Measurements from ENCODE around the gene MMD2.

The MMD2 gene

DNA sequence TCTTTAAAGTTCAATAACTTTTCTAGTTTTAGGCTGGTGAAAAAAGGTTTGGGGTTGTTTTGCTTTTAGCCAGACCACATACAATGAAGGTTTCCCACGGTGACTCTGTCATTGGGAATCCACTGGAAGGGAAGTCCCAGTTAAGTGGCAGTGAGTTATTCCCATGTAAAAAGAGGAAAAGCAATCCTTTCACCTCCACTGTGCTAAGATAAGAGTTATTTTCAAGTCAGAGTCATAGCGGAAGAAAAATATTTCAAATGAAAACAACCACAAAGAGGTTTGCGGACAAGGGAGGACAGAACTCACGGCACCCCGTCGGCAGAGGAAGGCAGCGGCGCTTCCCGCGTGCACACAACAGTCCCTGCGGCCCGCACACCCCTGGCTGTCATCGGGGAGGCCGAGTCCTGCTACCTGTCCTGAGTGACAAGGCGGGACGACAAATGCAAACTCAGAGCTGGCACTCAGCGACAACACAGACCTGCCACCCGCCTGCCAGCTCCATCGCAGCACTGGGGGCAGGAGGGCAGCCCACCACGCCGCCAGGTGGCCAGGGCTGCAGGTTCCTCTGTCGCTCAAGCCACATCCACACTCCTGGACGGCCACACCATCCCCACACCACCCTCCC lies 87.8 kb downstream of the MMD2 start:
- DNase-seq (ENCODE audit: low read depth, low spot score): no peak

DNA sequence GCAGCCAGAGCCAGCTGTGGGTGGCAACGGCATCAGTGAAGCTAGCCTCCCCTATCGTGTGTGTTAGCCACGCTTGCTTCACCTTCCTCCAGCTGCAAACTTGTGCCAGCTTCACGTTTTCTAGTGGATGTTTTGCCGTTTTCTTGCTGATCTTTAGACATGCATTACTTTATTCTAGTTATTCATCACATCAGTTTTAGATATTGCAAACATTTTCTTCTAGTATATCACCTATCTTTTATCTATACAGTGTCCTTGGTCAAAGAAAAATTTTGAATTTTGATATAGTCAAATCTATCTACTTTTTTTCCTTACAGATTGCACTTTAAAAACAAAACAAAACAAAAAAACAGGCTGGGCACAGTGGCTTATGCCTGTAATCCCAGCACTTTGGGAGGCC lies 90.5 kb downstream of the MMD2 start:
- DNase-seq (ENCODE audit: low read depth, low spot score): no peak

- no peak for DNase-seq (ENCODE audit: low read depth, low spot score)
Measured at GRCh38 chr7:4866528-4867496, 92.2 kb downstream of the MMD2 start.

GRCh38 chr7:4862156-4862555 lies 96.8 kb downstream of the MMD2 start:
- no peak for DNase-seq (ENCODE audit: low read depth, low spot score)

DNA sequence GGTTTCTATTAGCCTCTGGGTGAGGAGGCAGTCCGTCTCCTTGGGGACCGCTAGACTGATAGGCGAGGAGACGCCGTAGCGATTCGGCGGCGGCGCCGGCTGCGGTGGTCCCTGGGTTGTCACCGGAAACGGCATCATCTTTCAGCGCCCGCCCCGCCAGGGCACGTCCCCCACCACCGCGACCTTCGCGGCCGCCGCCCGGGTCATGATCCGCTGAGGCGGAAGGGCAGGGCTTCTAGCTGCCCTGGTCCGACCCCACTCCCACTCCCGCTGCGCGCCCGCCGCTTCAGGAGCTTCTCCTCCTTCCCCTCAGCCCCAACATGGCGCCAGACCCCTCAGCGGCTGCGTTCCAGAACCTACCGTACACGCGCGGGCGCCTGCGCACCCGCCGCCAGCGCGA lies 97.3 kb downstream of the MMD2 start, which contains the start of gene PAPOLB:
PAPOLB (minus strand) TSS at position 358 of the 400 bp plus-strand sequence; CDS start at position 138, 220 bp downstream.
- DNase-seq (ENCODE audit: low read depth, low spot score): no peak

GRCh38 chr7:4861227-4861626 lies 97.8 kb downstream of the MMD2 start:
- DNase-seq (ENCODE audit: low read depth, low spot score): no peak

DNA sequence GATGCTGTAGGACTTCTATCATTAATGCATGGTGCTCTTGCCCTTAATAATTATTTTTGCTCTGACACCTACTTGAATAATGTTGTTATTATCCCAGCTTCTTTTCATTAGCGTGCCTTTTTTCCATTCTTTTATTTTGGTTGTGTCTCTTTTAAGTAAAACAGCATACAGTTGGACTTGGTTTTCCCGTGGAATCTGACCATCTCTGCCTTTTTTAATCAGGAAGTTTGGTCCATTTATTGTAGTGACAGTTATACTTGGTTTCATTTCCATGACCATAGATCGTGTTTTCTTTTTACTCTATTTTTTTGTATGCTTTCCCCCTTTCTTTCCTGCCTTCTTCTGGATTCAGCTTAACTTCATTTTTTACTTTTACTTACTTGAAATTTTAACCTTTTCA lies 101.8 kb downstream of the MMD2 start:
- no peak for DNase-seq (ENCODE audit: low read depth, low spot score)

GRCh38 chr7:4856336-4857057 lies 102.5 kb downstream of the MMD2 start:
- no peak for DNase-seq (ENCODE audit: low read depth, low spot score)
